ENCODE results near the gene NAGLU. TPM values are rescaled to one million over a fixed set of nuclear protein-coding genes. Genes with fewer than 3 reads are reported as not detected.

Gene NAGLU
- total and polyA plus RNA-seq, 10 of the 15 experiments (the other 5 are each of a cell fraction or from before 2014, with no cell fraction given), result 0.23 to 27.5 (median 8.9) TPM

GRCh38 chr17:42507671-42508070 lies 28.4 kb upstream of the NAGLU start:
- FAIRE-seq, result no peak
- ATAC-seq, result no peak
- DNase-seq (ENCODE audit: low read depth, low spot score), result no peak
- Histone ChIP-seq H3K27ac (ENCODE audit: control insufficient read depth, insufficient read depth) (no peak overlapping the region), H3K27me3 (replicated peaks in 1 of 2; ENCODE audit: control insufficient read depth in 2 of 2, insufficient read depth in 2 of 2, low read length in 1 of 2) (no peaks in the 10 kb centered on the region), H3K9ac (ENCODE audit: control insufficient read depth, insufficient read depth, low read length) (no peak overlapping the region), H2AFZ (ENCODE audit: control insufficient read depth, low read depth, low read length) (no peak overlapping the region), H3K79me2 (ENCODE audit: control insufficient read depth, insufficient read depth, low read length) (no peaks in the 10 kb centered on the region), H3K4me3 (no peak overlapping the region), H3K9me3 (replicated peaks; ENCODE audit: control insufficient read depth, insufficient read depth, low read length) (no peaks in the 10 kb centered on the region), H3K4me2 (ENCODE audit: control insufficient read depth, insufficient read depth) (no peak overlapping the region), H3K4me1 (ENCODE audit: control insufficient read depth, insufficient read depth, low read length) (peaks cover 6% of the 10 kb centered on the region), H3K36me3 (ENCODE audit: control insufficient read depth in 2 of 2, insufficient read depth in 2 of 2, low read length in 1 of 2) (peaks cover 16 to 27% of the 10 kb centered on the region in 2 experiments), H4K20me1 (ENCODE audit: control insufficient read depth, insufficient read depth) (no peaks in the 10 kb centered on the region)
- in situ Hi-C loops (cut with MboI), result no loop called here
- RAD21 ChIA-PET (ENCODE audit: unreplicated experiment), result interaction anchor here (0.7 kb wide), 1 partner anchor 8 kb away, joined by 3 read pairs; no protein-coding TSS in a partner anchor
- 98% methylated on average over 4 of the region's 4 CpGs for WGBS (ENCODE audit: insufficient coverage, insufficient replicate concordance, low lambda C conversion rate, missing lambda C conversion rate)
- POLR2A ChIA-PET, result no interaction called here
- no TSS peak for BruUV-seq (replicated peaks)
- CTCF ChIA-PET, result interaction anchor here (1.0 to 2.0 kb wide), 4 partner anchors 20 to 79 kb away, joined by 3 to 5 read pairs (median 4); no protein-coding TSS in a partner anchor
- intact Hi-C loops (cut with micrococcal nuclease; ENCODE audit: unreplicated experiment), result no loop called here
- SMC1A ChIA-PET (ENCODE audit: uncharacterized antibody, unreplicated experiment), result interaction anchor here (1.3 kb wide), 2 partner anchors 12 to 70 kb away, joined by 4 read pairs; no protein-coding TSS in a partner anchor
- TF ChIP-seq PKNOX1 (IDR thresholded peaks at IDR 0.05) (no peak), RAD51 (IDR thresholded peaks at IDR 0.05) (no peak), NR2C1 (IDR thresholded peaks at IDR 0.05) (no peak), POLR2A (IDR thresholded peaks at IDR 0.05; ENCODE audit: low read depth, low read length) (no peak), YBX1 (IDR thresholded peaks at IDR 0.05) (no peak), BCL11A (IDR thresholded peaks at IDR 0.05; ENCODE audit: low read depth, low read length) (no peak), DPF2 (IDR thresholded peaks at IDR 0.05) (no peak), E2F8 (IDR thresholded peaks at IDR 0.05; ENCODE audit: low read depth, partially characterized antibody) (no peak), GATAD2B (conservative IDR thresholded peaks at IDR 0.05; ENCODE audit: low read depth) (no peak), RUNX3 (IDR thresholded peaks at IDR 0.05; ENCODE audit: low read length) (no peak), SREBF2 (IDR thresholded peaks at IDR 0.05; ENCODE audit: low read length) (no peak), REST (IDR thresholded peaks at IDR 0.05; ENCODE audit: low read depth, low read length) (no peak), ASH2L (IDR thresholded peaks at IDR 0.05; ENCODE audit: borderline replicate concordance, low read depth) (no peak)
- TF ChIP-seq, protein P1, sequence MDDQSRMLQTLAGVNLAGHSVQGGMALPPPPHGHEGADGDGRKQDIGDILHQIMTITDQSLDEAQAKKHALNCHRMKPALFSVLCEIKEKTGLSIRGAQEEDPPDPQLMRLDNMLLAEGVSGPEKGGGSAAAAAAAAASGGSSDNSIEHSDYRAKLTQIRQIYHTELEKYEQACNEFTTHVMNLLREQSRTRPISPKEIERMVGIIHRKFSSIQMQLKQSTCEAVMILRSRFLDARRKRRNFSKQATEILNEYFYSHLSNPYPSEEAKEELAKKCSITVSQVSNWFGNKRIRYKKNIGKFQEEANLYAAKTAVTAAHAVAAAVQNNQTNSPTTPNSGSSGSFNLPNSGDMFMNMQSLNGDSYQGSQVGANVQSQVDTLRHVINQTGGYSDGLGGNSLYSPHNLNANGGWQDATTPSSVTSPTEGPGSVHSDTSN (IDR thresholded peaks at IDR 0.05; ENCODE audit: insufficient replicate concordance, low read depth, low read length), result no peak
- TF ChIP-seq, protein P2, sequence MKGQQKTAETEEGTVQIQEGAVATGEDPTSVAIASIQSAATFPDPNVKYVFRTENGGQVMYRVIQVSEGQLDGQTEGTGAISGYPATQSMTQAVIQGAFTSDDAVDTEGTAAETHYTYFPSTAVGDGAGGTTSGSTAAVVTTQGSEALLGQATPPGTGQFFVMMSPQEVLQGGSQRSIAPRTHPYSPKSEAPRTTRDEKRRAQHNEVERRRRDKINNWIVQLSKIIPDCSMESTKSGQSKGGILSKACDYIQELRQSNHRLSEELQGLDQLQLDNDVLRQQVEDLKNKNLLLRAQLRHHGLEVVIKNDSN (IDR thresholded peaks at IDR 0.05; ENCODE audit: borderline replicate concordance, extremely low read length, insufficient read depth, low read depth, low read length), result no peak

Measured in GM12878 (cell line).